Chondrocyte (in vitro differentiated cells): Measurements from ENCODE around the gene ACTR5. TPM values are rescaled to one million over a fixed set of nuclear protein-coding genes. Genes with fewer than 3 reads are reported as not detected.

ENCODE experiments used
- DNase-seq: peaks from one replicate; pipeline ENCODE4 v3.0.0; 2021; ENCODE audit warnings: mixed read lengths, low spot score
- H3K27ac Mint-ChIP-seq: one replicate; pipeline ENCODE4 v1.8.0; 2021; ENCODE audit warnings: mild to moderate bottlenecking, moderate library complexity, mixed read lengths; ENCODE audit not compliant: unreplicated experiment
- H3K27me3 Mint-ChIP-seq: 2 replicates; pipeline ENCODE4 v1.8.0; 2021; ENCODE audit warnings: low read depth, mixed read lengths
- H3K36me3 Mint-ChIP-seq: 2 replicates; pipeline ENCODE4 v1.8.0; 2021; ENCODE audit warnings: low read depth, mixed read lengths
- H3K4me1 Mint-ChIP-seq: 2 replicates; pipeline ENCODE4 v1.8.0; 2021; ENCODE audit warnings: low read depth, mild to moderate bottlenecking, mixed read lengths
- H3K4me3 Mint-ChIP-seq: one replicate; pipeline ENCODE4 v1.8.0; 2021; ENCODE audit warnings: mild to moderate bottlenecking, moderate library complexity, mixed read lengths; ENCODE audit not compliant: unreplicated experiment
- H3K9me3 Mint-ChIP-seq: 2 replicates; pipeline ENCODE4 v1.8.0; 2021; ENCODE audit warnings: low read depth, mixed read lengths
- total RNA-seq: library from RNA; stranded (reverse); gene quantifications from 3 replicates; pipeline ENCODE4 v1.2.1, GENCODE V29; 2021
- TF ChIP-seq, protein P1 (sequence below): fragments of 200-600 bp; sonication (generic); IDR thresholded peaks from 2 replicates; pipeline ENCODE4 v1.5.0; 2021; ENCODE audit warnings: antibody characterized with exemption, mild to moderate bottlenecking, moderate library complexity

ACTR5 gene
- total RNA-seq, 1 donor from 2014 or later = 4.9 TPM

DNA sequence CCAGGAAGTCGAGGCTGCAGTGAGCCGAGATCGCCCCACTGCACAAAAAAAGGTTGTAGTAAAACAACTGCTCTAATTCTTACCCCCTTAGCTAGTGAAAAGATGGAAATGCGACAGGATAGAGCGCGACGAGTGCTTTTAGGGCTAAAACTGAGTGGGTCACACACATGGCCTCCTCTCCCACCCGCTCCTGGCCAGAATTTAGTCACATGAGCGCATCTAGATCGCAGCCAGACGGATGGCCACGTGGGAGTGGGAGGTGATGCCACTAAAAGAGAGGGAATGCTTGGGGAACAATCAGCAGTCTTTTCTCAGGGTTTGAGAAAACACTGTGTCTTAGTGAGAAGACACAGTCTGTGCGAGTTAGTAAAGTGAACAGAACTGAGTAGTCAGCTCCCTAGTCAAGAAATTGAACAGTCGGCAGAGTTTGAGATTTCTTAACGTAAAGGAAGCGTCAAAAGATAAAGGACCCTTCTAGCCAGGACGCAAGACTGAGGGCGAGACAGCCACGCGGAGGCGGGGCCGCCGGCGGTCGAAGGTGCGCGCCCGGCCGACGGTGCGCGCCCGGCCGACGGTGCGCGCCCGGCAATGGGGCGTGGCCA is 664 bp upstream of the ACTR5 start:
- no peak for DNase-seq
- no peaks in the 10 kb centered on the region for H3K9me3 Mint-ChIP-seq
- H3K27me3 Mint-ChIP-seq = peaks cover 5% of the 10 kb centered on the region
- H3K4me3 Mint-ChIP-seq = peak overlapping the region; percentile 95
- H3K27ac Mint-ChIP-seq = peak overlapping the region; percentile 62
- peaks cover under 1% of the 10 kb centered on the region for H3K36me3 Mint-ChIP-seq
- TF ChIP-seq, protein P1, sequence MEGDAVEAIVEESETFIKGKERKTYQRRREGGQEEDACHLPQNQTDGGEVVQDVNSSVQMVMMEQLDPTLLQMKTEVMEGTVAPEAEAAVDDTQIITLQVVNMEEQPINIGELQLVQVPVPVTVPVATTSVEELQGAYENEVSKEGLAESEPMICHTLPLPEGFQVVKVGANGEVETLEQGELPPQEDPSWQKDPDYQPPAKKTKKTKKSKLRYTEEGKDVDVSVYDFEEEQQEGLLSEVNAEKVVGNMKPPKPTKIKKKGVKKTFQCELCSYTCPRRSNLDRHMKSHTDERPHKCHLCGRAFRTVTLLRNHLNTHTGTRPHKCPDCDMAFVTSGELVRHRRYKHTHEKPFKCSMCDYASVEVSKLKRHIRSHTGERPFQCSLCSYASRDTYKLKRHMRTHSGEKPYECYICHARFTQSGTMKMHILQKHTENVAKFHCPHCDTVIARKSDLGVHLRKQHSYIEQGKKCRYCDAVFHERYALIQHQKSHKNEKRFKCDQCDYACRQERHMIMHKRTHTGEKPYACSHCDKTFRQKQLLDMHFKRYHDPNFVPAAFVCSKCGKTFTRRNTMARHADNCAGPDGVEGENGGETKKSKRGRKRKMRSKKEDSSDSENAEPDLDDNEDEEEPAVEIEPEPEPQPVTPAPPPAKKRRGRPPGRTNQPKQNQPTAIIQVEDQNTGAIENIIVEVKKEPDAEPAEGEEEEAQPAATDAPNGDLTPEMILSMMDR = no peak
- H3K4me1 Mint-ChIP-seq = peaks cover 19% of the 10 kb centered on the region

DNA sequence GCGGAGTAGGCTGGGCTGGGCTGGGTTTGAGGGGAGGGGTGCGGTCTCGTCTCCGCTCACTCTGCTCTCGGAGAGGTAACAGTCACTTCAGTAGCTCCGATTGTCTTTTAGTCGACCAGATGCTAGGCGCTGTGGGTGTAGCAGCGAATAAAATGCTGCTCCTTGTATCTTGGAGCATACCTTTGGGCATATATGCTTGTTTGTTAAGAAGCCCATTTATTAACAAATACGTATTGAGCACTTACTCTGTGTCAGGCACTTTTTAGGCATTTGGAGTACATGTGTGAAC is 545 bp downstream of the ACTR5 start:
- DNase-seq = no peak
- Mint-ChIP-seq H3K4me3 (peak overlapping the region; percentile 82), H3K27me3 (no peaks in the 10 kb centered on the region), H3K27ac (no peak overlapping the region), H3K9me3 (no peaks in the 10 kb centered on the region), H3K4me1 (peaks cover 19% of the 10 kb centered on the region), H3K36me3 (peaks cover 2% of the 10 kb centered on the region)
- TF ChIP-seq, protein P1 = no peak

DNA sequence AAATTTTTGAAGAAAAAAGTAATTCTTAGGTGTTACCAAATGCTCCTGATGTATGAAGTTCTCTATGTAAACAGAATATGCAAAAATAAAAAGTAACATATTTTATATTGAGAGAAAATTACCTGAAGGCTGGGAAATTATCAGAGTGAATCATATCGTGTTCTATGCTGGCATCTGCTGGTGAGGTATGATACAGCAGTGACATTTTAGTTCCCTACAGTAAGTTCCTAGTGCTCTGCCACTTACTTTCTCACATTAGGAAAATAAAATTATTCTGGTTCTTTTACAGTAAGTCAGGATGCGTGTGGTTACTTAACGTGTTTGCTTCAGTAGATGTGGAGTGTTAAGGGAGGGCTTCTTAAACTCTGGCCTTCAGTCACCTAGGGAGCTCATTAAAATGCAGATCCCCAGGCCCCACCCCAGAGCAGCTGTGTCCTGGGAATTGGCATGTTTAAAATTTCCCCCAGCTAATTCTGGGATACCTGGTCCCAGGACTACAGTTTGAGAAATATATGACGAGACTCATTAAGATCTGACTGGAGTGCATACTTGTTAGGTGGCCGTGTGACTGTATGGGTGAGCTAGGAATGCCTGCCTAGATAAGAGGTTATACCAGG is 3.2 kb downstream of the ACTR5 start:
- no peaks in the 10 kb centered on the region for H3K27me3 Mint-ChIP-seq
- no peak for DNase-seq
- peaks cover 19% of the 10 kb centered on the region for H3K4me1 Mint-ChIP-seq
- no peak overlapping the region for H3K4me3 Mint-ChIP-seq
- no peaks in the 10 kb centered on the region for H3K9me3 Mint-ChIP-seq
- H3K36me3 Mint-ChIP-seq = peaks cover 10% of the 10 kb centered on the region
- no peak overlapping the region for H3K27ac Mint-ChIP-seq
- TF ChIP-seq, protein P1 = peak; percentile 88

DNA sequence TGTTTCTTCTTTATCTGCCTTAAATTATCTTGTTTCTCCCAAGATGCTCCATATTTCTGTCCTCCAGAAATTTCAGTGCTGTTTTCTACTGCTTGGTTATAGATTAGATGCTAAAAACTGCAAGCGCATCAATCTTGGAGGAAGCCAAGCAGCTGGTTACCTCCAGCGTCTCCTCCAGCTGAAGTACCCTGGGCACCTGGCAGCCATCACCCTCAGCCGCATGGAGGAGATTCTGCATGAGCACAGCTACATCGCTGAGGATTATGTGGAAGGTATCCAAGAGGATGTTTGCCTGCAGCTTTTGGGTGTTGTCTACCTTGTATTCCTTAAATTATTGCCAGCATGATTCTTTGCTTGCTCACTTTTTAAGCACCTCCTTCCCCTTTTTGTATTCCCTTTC is 3.8 kb downstream of the ACTR5 start:
- no peak for DNase-seq
- H3K36me3 Mint-ChIP-seq = peaks cover 10% of the 10 kb centered on the region
- no peaks in the 10 kb centered on the region for H3K27me3 Mint-ChIP-seq
- no peak overlapping the region for H3K4me3 Mint-ChIP-seq
- H3K27ac Mint-ChIP-seq = no peak overlapping the region
- no peaks in the 10 kb centered on the region for H3K9me3 Mint-ChIP-seq
- TF ChIP-seq, protein P1 = no peak
- peaks cover 19% of the 10 kb centered on the region for H3K4me1 Mint-ChIP-seq

DNA sequence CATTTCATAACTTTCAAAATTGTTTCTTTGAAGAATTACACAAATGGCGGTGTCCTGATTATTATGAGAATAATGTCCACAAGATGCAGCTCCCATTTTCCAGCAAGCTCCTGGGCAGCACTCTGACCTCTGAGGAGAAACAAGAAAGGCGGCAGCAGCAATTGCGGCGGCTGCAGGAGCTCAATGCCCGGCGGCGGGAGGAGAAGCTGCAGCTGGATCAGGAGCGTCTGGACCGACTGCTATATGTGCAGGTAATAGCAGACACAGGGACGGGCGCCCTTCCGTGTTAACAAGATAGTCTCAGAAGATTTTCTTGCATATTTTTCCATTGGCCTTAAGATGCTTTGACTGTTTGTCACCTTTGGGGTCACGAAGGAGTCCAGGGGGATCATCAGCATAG is 6.7 kb downstream of the ACTR5 start:
- no peaks in the 10 kb centered on the region for H3K9me3 Mint-ChIP-seq
- H3K4me3 Mint-ChIP-seq = no peak overlapping the region
- H3K4me1 Mint-ChIP-seq = peaks cover 4% of the 10 kb centered on the region
- TF ChIP-seq, protein P1 = no peak
- peaks cover 20% of the 10 kb centered on the region for H3K36me3 Mint-ChIP-seq
- no peak overlapping the region for H3K27ac Mint-ChIP-seq
- H3K27me3 Mint-ChIP-seq = no peaks in the 10 kb centered on the region
- no peak for DNase-seq
